Cardiac septum (tissue), 1 donor: ENCODE data around the gene PDPK1. TPM values are rescaled to one million over a fixed set of nuclear protein-coding genes. Genes with fewer than 3 reads are reported as not detected.

Source experiments
- DNase-seq: peaks from one replicate; pipeline ENCODE4 v3.0.0-alpha.2; 2020; ENCODE audit warnings: low spot score
- intact Hi-C: fragments of 100-400 bp; cut with DNase I; formaldehyde crosslinking; loops from one replicate; pipeline ENCODE4 v1.14.0; 2022
- total RNA-seq: library from RNA; stranded (reverse); fragmentation: NEBNext Ultra II Directional; extraction: Animal tissue kit (Norgen Biotek cat#: 25700); gene quantifications from one replicate; pipeline ENCODE4 v1.2.1, GENCODE V29; 2021
- donor health status: DM: no; HTN: no; CAD: no.

PDPK1 gene
- total RNA-seq, 1 donor from 2014 or later, result 41.0 TPM

DNA sequence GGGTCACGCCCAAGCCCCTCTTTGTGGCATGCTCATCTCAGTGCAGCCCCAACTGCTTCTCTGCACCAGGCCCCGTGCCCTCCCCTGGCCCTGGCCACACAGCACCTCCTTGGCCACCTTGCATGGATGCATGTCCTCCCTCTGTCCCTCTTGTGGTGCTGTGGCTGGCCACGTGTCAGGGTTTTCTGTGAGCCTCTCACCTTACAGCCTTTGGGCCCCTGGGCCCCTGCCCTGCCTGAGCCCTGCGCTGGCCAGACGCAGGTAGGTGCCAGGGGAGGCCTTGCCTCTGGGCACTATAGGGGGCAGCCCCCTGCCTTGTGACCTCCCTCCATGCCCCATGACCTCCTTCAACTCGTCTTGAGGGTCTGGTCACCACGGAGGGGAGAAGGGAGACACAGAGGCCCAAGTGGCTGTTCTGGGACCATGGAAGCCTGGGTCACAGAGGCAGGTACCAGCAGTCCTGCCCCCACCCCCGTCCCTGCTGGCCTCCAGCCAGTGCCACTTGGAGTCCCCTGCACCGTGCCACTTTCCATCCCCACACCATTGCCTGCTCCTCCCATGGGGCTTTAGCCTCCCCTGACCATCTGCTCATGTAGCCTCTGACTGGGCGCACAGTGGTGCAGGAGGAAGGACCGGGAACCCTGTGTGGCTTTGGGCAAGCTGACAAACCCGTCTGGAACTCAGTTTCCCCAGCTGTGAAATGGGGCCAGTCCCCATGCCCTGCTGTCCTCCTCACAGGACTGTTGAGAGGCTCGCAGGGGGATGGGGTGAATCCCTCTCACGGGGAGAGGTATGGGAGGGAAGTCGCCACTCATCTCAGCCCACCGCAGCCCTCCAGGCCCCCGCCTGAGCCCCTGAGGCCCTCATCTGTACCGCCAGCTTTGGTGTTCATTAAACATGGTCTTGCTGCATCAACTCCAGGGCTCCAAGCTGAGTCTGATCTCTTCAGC, 35.6 kb upstream of the PDPK1 start:
- intact Hi-C loops, result loop anchor here (2.0 to 10.0 kb wide), 2 partner anchors 161 to 477 kb away; partner anchors contain the start of genes ABCA3 and NHERF2
- DNase-seq, result no peak

DNA sequence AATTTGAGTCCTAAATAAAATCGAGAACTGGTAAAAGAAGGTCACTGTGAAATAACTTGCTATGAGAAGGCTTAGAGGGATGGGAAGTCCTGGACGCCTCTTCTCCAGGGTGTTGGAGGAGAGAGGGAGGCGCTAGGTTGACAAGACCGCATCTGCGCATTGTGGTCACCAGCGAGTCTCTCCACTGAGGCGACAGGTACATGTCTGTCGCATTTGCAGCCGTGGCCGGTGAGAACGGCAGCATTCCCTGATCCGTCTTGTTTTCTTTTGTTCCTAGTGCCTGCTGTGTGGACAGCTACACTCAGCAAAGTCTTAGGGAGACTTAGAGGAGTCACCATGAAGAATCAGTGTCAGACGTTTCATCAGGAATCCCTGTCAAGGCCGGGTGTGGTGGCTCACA, 32.1 kb upstream of the PDPK1 start:
- DNase-seq, result no peak
- intact Hi-C loops, result loop anchor here (10.0 kb wide), 1 partner anchor 481 kb away; the partner anchor contains the start of gene NHERF2

DNA sequence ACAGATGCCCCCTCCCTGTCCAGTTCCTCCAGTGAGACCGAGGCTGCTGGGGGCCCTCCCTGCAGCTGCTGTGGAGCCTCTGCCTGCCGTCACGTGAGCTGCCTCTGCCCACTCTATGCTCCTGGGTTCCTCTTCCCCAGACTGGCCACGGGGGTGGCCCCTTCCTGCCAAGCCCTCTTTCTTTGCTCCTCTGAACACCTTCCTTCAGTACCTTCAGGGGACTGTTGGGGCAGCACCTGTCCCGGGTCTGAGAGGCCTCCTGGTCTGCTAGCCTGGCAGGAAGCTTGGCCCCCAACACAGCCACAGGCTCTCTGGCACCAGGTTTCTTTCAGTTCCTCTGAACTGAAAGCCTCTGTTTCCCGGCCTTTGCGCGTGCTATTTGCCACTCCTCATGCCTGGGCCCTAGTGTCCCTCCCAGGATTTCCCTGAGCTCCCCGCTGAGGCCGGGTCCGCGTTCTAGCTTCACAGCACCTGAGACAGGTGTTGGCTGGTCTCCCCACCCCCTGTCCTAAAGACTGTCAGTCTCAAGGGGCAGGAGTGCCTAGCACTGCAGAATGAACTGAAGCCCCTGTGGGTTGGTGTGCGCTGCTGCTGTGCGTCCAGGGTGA, 30.7 kb upstream of the PDPK1 start:
- intact Hi-C loops, result loop anchor here (10.0 kb wide), 1 partner anchor 482 kb away; the partner anchor contains the start of gene NHERF2
- no peak for DNase-seq

DNA sequence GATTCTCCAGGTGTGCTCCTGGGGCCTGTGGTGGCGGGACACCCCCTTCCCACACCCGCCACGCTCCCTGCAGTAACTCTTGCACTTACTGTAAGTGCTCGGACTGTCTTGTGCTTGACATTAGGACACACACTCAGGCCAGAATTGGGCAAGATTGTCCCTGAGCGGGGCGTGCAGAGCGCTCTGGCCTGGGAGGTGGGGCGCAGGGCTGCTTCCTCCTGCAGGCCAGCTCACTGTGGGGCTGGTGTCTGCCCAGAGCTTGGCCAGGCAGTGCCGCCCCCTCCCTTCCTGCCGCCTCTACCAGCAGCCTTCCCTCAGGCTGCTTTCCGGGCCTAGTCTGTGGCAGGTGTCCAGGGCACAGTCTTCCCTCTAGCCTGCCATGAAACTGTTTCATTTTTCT, 30.2 kb upstream of the PDPK1 start:
- intact Hi-C loops, result loop anchor here (10.0 kb wide), 1 partner anchor 483 kb away; the partner anchor contains the start of gene NHERF2
- DNase-seq, result no peak

DNA sequence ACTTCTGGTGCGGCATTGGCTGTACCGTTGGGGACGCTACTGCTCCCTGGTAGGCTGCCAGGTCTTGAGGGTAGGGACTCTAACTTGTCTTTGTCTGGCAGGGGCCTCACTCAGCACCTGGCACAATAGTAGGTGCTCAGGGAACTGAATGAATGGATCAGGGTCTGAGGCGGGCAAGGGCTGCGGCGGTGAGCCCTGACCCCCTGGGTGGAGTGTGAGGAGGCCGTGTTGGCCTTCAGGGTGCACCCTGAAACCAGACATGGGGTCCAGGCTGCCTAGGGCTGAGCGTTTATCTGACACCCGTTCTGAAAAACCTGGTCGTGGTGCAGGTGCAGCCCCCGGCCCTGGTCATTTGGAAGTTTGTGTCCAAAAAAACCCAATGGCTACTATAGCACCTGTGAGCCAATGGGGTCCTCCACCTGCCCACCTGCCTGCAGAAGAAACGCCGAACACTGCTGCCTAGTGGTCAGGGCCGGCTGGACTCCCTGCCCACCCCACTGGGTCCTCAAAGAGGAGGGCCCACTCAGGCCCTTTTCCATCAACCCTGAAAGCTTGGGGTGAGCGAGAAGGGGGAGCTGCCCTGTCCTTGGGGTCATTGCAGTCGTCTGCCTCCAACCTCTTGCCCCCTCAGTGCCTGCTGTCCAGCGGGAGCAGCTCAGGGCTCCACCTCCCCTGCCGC, 29.0 kb upstream of the PDPK1 start:
- no peak for DNase-seq
- intact Hi-C loops, result loop anchor here (10.0 kb wide), 1 partner anchor 484 kb away; the partner anchor contains the start of gene NHERF2

DNA sequence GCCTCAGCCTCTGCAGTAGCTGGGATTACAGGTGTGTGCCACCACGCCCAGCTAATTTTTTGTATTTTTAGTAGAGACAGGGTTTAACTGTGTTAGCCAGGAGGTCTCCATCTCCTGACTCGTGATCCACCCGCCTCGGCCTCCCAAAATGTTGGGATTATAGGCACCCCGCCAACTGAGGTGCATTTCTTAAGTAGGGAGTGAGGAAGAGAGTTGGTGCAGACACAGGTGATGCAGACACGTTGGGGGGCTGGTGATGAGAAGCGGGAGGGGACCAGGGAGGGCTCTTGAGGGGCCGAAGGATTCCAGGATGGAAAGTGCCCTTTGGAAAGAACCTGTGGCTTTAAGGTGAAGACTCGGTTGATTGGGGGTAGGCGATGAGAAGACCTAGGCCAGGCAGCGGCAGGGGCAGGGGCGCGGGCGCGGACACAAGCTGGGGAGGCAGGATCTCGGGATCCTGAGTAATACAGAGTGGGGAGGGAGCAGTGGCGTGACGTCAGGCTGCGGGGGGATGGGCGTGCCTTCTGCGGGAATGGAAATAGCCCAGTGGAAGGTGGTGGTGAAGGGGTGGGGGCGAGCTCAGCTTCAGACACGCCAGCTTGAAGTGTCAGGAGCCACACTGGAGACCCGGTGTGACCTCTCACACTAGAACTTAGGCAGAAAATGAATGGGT, 26.6 kb upstream of the PDPK1 start:
- DNase-seq, result no peak
- intact Hi-C loops, result loop anchor here (10.0 kb wide), 1 partner anchor 246 kb away; the partner anchor contains the start of gene RNPS1

DNA sequence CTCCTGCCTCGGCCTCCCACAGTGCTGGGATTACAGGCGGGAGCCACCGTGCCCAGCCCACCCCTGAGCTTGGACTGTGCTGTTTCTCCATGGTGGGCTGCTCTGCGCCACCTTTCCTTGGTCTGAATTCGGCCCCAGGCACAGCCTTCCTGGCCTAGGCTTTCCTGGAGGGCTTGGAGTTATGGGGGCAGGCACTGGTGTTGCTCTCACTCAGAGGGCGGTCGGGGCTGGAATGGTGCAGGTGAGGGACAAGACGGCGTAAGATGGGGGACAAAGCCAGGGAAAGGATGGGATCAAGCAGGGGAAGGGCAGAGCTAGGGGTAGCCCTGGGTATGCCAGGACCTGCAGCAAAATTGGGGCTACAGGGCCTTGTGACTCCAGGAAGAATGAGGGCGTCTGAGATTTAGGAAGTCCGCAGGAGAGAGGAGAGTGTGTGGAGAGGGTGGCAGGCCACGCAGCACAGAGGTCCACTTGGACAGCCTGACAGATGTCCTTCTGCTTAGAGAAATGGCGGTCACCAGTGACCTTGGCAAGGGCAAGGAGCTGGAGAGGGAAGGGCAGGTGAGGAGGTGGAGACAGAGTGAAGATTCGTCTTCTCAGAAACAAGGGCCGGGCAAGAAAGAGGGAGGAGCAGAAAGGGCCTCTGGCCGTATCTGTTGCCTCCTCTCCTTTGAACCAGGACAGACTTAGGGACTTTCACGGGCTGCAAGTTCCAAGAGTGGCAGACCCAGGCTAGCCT, 25.7 kb upstream of the PDPK1 start:
- no peak for DNase-seq
- intact Hi-C loops, result loop anchor here (10.0 kb wide), 1 partner anchor 247 kb away; the partner anchor contains the start of gene RNPS1

DNA sequence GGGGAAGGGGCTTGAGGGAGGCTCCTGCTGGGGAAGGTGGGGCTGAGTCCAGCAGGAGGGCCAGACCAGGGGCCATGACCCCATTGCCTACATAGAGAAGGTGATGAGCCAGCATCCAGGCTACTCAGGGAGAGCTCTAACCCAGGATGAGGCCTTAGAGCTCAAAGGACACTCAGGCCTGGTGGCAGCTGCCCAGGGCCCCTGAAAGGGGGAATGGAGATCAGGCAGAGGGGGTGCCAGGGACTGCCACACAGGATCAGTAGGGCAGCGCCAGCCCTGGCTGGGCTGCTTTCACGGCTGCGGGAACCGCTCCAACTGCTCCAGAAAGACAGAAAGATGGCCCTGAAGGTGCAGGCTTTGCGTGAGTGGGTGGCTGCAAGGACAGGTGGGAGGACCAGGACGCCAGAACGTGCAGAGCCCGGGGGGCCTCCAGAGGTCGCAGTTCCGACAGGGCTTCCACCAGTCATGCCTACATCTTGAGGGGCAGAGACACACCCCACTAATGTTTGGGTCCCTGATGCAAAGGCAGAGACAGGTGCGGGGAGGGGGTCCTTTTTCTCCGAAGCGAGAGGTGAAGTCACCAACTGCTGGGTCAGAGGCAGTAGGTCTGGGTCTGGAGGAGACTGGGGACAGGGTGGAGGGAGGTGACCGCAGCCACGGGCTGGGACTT, 25.0 kb upstream of the PDPK1 start:
- intact Hi-C loops, result loop anchor here (10.0 kb wide), 1 partner anchor 248 kb away; the partner anchor contains the start of gene RNPS1
- DNase-seq, result no peak

DNA sequence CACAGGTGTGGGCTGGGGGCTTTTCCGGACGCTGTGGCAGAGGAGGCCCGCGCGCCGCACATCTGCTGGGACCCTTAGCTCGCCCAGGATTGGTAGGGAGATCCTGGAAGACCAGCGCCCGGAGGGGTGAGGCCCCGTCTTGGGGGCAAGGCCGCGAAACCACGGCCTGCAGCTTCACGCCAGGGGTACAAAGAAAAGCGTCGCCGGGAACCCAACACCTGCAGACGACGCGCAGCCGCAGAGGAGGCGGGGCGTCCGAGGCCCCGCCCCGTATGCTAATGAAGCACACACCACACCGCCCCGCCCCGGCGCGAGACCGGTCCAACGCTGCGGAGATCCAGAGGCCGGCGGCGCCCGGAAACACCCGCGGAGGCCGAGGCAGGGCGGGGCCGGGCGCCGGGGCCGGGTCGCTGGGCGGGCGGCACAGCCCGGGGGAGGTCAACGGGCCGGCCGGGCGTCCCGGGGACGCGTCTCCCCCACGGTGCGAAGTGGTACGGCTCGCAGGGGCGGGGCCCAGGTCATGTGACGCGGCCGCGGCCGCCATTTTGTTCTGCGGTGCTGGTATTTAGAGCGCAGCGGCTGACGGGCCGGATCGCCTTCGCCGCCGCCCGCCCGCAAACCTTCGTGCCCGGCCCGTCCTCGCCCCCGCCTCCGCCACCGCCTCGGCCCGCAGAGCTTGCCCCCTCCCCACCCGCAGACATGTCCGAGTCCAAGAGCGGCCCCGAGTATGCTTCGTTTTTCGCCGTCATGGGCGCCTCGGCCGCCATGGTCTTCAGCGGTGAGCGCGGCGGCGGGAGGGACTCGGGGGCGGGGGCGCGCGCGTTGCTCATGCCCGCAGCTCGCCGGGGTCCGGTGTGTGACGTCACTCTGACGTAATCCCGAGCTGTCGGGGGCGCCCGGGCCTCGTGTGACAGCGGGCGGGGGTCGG, 24.2 kb upstream of the PDPK1 start, which contains the start of gene ATP6V0C:
ATP6V0C (plus strand) TSS at position 548 of the 928 bp plus-strand sequence; CDS start at position 700, 152 bp downstream.
- intact Hi-C loops, result loop anchor here (10.0 kb wide), 1 partner anchor 249 kb away; the partner anchor contains the start of gene RNPS1
- DNase-seq, result peak; percentile 95

DNA sequence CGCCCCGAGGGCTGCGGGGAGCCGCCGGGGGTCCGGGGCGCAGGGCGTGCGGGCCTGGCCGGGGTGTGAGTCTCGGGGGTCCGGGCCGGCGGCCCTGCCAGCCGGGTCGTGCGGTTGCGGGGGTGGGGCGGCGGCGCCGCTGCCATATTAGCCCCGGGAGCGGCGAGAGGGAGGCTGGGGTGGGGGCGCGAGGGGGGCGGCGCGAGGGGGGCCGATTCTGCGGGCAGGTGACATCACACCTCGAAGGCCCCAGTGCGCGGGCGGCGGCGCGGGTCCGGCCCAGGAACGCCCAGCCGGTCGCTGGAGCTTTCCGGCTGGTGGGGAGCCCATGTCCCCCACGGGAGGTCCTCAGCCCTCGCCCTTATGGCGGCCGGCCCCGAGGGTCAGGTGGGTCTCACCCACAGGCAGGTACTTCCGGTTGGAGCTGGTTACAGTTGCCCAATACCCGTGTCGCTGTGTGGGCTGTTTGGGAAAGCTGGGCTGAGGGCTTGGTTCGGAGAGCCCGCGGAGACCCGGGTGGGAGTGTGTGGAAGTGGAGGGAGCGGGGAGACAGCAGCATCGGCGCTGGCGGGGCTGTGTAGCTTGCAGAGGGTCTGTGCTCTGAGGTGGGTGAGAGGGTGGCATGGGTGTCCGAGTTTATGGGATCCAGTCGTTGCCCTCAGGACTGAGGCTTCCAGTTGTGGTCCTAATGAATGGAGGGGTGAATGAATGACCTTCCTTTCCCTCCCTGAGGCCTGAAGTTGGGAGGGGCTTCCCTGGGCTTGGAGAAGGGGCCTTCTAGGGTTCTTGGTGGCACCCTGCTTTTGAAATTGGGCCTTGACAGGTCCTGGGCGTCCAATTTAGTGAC, 23.3 kb upstream of the PDPK1 start:
- no peak for DNase-seq
- intact Hi-C loops, result loop anchor here (10.0 kb wide), 1 partner anchor 250 kb away; the partner anchor contains the start of gene RNPS1

DNA sequence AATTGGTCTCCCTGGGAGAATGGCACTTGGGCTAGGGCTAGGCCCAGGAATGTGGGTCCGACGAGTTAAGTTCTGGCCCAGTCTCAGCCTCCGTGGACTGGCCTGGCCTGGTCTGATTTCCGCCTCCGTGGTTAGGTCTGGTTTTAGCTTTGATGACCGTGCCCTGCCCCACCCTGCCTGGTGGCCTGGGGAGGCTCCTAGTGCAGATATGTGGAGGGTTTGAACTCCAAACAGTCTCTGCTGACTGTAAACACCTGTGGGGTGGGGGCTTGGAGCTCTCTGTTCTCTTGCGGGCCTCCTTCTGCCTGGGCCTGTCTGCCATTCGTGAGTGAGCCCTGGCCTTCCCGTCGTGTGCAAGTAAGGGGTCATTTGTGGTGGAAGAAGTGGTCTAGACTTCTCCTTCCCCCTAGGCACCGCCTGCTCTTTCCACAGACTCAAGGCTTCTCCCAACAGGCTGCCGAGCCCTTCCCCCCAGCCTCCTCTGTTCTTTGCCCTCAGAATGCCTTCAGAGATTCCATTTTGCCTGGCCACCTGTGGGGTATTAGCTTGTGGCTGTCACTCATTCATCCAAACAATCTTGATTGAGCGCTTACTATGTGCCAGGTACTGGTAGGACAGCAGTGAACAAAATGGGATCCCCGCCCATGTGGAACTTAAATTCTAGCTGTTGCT, 22.5 kb upstream of the PDPK1 start:
- DNase-seq, result no peak
- intact Hi-C loops, result loop anchor here (10.0 kb wide), 1 partner anchor 251 kb away; the partner anchor contains the start of gene RNPS1

DNA sequence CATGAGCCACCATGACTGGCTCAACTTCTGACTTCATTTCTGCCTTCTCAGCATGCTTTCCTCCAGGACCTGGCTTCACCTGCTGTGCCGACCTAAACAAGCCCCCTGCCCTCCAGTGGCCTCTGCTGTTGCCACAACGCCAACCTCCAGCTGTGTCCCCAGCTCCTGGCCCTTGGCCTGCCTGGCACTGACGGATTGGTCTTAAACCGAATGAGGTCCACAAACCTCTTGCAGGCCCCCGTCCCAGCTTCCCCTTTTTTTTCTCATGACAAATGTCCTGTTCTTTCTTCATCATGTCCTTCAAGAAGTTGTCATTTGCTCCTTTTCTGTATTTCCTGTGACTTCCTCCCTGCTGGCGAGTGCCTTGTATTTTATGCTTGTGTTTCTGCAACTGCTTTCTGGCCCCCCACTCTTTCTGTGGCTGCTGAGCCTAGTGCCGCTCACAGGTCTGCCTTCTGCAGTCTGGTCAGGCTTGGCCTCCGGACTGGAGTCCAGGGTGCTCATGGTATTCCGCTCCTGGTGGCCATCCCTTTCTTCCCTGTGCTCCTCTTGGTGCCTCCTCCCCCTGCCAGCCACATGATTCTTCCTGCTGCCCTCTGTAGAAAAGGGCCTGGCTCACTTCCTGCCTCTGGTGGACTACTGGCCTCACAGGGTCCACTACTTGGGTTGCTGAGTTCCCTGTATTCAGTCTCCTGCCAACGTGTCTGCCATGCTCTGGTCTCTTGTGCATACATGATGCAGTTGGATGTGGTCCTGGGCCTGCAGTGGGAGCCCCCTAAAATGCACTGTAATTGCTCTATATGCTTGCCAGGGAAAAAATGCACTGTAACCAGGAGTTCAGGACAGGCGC, 21.2 kb upstream of the PDPK1 start:
- intact Hi-C loops, result loop anchor here (10.0 kb wide), 1 partner anchor 252 kb away; the partner anchor contains the start of gene RNPS1
- DNase-seq, result no peak

DNA sequence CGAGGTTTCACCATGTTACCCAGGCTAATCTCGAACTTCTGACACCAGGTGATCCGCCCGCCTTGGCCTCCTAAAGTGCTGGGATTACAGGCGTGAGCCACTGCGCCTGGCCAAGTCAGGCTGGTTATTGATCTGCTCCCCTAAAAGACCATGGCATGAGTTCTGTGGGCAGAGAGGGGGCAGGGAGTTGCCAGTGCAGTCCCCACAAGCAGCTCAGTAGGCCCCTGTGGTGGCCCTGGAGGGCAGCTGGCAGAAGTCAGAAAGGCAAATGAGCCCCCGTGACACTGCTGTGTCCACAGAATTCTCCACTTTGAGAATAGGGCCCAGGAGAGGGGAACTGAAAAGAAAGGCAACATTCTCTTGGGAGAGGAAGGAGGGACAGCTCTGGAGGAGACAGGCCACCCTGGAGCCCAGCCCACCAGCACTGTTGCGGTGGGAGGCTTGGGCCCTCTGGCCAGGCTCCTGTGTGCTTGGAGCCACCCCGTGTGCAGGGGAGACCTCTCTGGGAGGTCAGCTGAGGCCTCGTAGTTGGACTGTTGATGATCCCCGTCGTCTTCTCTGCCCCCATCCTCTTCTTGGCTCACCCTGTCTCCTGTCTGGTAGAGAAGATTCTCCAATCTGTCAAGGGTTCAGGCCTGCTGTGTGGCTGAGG, 19.7 kb upstream of the PDPK1 start:
- no peak for DNase-seq

More for the DNA sequence above, 19.7 kb upstream of the PDPK1 start:
- intact Hi-C loops, result loop anchor here (10.0 kb wide), 1 partner anchor 253 kb away; the partner anchor contains the start of gene RNPS1
